Measurements from ENCODE around the gene LPAR2. TPM values are rescaled to one million over a fixed set of nuclear protein-coding genes. Genes with fewer than 3 reads are reported as not detected.
"Not testable (repeated sequence)": the region's sequence is repeated elsewhere in the genome, so short reads cannot be mapped to it uniquely, and the experiment has no call there.

Gene LPAR2
- total RNA-seq, 1 donor from 2014 or later = 19.2 TPM

GRCh38 chr19:19668230-19669012 is 40.4 kb upstream of the LPAR2 start, which contains the start of gene ZNF101:
Gene ZNF101, plus strand, starts transcription at chr19:19668839. Its CDS starts 125 bp downstream, at chr19:19668964.
- Histone ChIP-seq H3K27me3 (ENCODE audit: control insufficient read depth, insufficient read depth, low read length) (no peaks in the 10 kb centered on the region), H3K4me3 (ENCODE audit: low read depth, low read length) (peak within 1 kb of the TSS; percentile 77), H3K36me3 (ENCODE audit: control insufficient read depth, insufficient read depth, low read length) (no peaks in the 10 kb centered on the region)
- TF ChIP-seq CTCF (IDR thresholded peaks at IDR 0.05; ENCODE audit: insufficient read depth, low read length, poor library complexity, severe bottlenecking) = no peak
- DNase-seq (ENCODE audit: low read depth) = peak; percentile 71

- DNase-seq (ENCODE audit: low read depth); H3K4me3 ChIP-seq (ENCODE audit: low read depth, low read length); H3K27me3 ChIP-seq (ENCODE audit: control insufficient read depth, insufficient read depth, low read length); H3K36me3 ChIP-seq (ENCODE audit: control insufficient read depth, insufficient read depth, low read length): not testable (repeated sequence)
Observed at GRCh38 chr19:19665420-19665948, 37.5 kb upstream of the LPAR2 start.

GRCh38 chr19:19663256-19664120 is 35.5 kb upstream of the LPAR2 start, which contains the start of gene ATP13A1:
Gene ATP13A1, minus strand, starts transcription at chr19:19663676. Its CDS starts 10 bp downstream, at chr19:19663666.
- no peaks in the 10 kb centered on the region for H3K27me3 ChIP-seq (ENCODE audit: control insufficient read depth, insufficient read depth, low read length)
- no peaks in the 10 kb centered on the region for H3K36me3 ChIP-seq (ENCODE audit: control insufficient read depth, insufficient read depth, low read length)
- no peak for TF ChIP-seq CTCF (IDR thresholded peaks at IDR 0.05; ENCODE audit: insufficient read depth, low read length, poor library complexity, severe bottlenecking)
- peak within 1 kb of the TSS; percentile 99 for H3K4me3 ChIP-seq (ENCODE audit: low read depth, low read length)
- DNase-seq (ENCODE audit: low read depth) = peak; percentile 86

- no peak for DNase-seq (ENCODE audit: low read depth)
- Histone ChIP-seq H3K4me3 (ENCODE audit: low read depth, low read length) (peak overlapping the region; percentile 99), H3K36me3 (ENCODE audit: control insufficient read depth, insufficient read depth, low read length) (no peaks in the 10 kb centered on the region), H3K27me3 (ENCODE audit: control insufficient read depth, insufficient read depth, low read length) (no peaks in the 10 kb centered on the region)
- no peak for TF ChIP-seq CTCF (IDR thresholded peaks at IDR 0.05; ENCODE audit: insufficient read depth, low read length, poor library complexity, severe bottlenecking)
Observed at GRCh38 chr19:19662871-19663255, 34.8 kb upstream of the LPAR2 start.

GRCh38 chr19:19662344-19662743 is 34.3 kb upstream of the LPAR2 start:
- H3K36me3 ChIP-seq (ENCODE audit: control insufficient read depth, insufficient read depth, low read length) = no peaks in the 10 kb centered on the region
- no peak for TF ChIP-seq CTCF (IDR thresholded peaks at IDR 0.05; ENCODE audit: insufficient read depth, low read length, poor library complexity, severe bottlenecking)
- H3K4me3 ChIP-seq (ENCODE audit: low read depth, low read length) = peak overlapping the region; percentile 99
- DNase-seq (ENCODE audit: low read depth) = no peak
- H3K27me3 ChIP-seq (ENCODE audit: control insufficient read depth, insufficient read depth, low read length) = no peaks in the 10 kb centered on the region

- no peaks in the 10 kb centered on the region for H3K27me3 ChIP-seq (ENCODE audit: control insufficient read depth, insufficient read depth, low read length)
- no peak for DNase-seq (ENCODE audit: low read depth)
- no peak overlapping the region for H3K4me3 ChIP-seq (ENCODE audit: low read depth, low read length)
- TF ChIP-seq CTCF (IDR thresholded peaks at IDR 0.05; ENCODE audit: insufficient read depth, low read length, poor library complexity, severe bottlenecking) = no peak
- no peaks in the 10 kb centered on the region for H3K36me3 ChIP-seq (ENCODE audit: control insufficient read depth, insufficient read depth, low read length)
Observed at GRCh38 chr19:19661675-19662251, 33.7 kb upstream of the LPAR2 start.
